ENCODE results near the gene LENG9. TPM values are rescaled to one million over a fixed set of nuclear protein-coding genes. Genes with fewer than 3 reads are reported as not detected.

LENG9 gene
- polyA plus RNA-seq, 4 donors = 8.7 to 14.1 (median 10.5) TPM

- peaks cover 0 to 9% (median 3%) of the 10 kb centered on the region in 3 donors for H3K4me1 ChIP-seq (ENCODE audit: control insufficient read depth in 3 of 3, insufficient read depth in 2 of 3, low read depth in 1 of 3, low read length in 2 of 3)
- no peak for FAIRE-seq
These were observed 9.4 kb downstream of the LENG9 start for GRCh38 chr19:54453921-54454780.

GRCh38 chr19:54452626-54453025 is 11.0 kb downstream of the LENG9 start:
- FAIRE-seq = no peak
- WGBS, 3 donors = 71 to 84% (median 75%) methylated on average over 8 to 11 of the region's 11 CpGs
- Histone ChIP-seq H3K36me3 (ENCODE audit: control insufficient read depth in 3 of 3, insufficient read depth in 2 of 3, low read depth in 1 of 3, low read length in 3 of 3) (peaks cover 32 to 69% (median 57%) of the 10 kb centered on the region in 3 donors), H3K9me3 (ENCODE audit: control insufficient read depth in 2 of 2, insufficient read depth in 1 of 2, low read depth in 1 of 2, low read length in 1 of 2) (no peaks in the 10 kb centered on the region), H3K27ac (ENCODE audit: low read depth in 1 of 3, low read length in 2 of 3) (no peak overlapping the region), H3K27me3 (ENCODE audit: control insufficient read depth in 3 of 3, insufficient read depth in 3 of 3, low read length in 3 of 3) (no peaks in the 10 kb centered on the region), H3K4me1 (ENCODE audit: control insufficient read depth in 3 of 3, insufficient read depth in 2 of 3, low read depth in 1 of 3, low read length in 2 of 3) (peaks cover 0 to 9% (median 3%) of the 10 kb centered on the region in 3 donors), H3K4me3 (ENCODE audit: low read depth in 1 of 3, low read length in 3 of 3) (no peak overlapping the region)
- DNase-seq = no peak

More at GRCh38 chr19:54453921-54454780, 9.4 kb downstream of the LENG9 start:
- Histone ChIP-seq H3K4me3 (ENCODE audit: low read depth in 1 of 3, low read length in 3 of 3) (no peak overlapping the region), H3K27me3 (ENCODE audit: control insufficient read depth in 3 of 3, insufficient read depth in 3 of 3, low read length in 3 of 3) (no peaks in the 10 kb centered on the region), H3K27ac (ENCODE audit: low read depth in 1 of 3, low read length in 2 of 3) (no peak overlapping the region), H3K9me3 (ENCODE audit: control insufficient read depth in 2 of 2, insufficient read depth in 1 of 2, low read depth in 1 of 2, low read length in 1 of 2) (no peaks in the 10 kb centered on the region), H3K36me3 (ENCODE audit: control insufficient read depth in 3 of 3, insufficient read depth in 2 of 3, low read depth in 1 of 3, low read length in 3 of 3) (peaks cover 32 to 84% (median 70%) of the 10 kb centered on the region in 3 donors)
- no peak for DNase-seq
- WGBS, 3 donors = 89 to 93% (median 93%) methylated on average over 30 to 31 of the region's 31 CpGs

GRCh38 chr19:54451997-54452396 is 11.6 kb downstream of the LENG9 start:
- H3K36me3 ChIP-seq (ENCODE audit: control insufficient read depth in 3 of 3, insufficient read depth in 2 of 3, low read depth in 1 of 3, low read length in 3 of 3) = peaks cover 32 to 63% (median 54%) of the 10 kb centered on the region in 3 donors
- H3K9me3 ChIP-seq (ENCODE audit: control insufficient read depth in 2 of 2, insufficient read depth in 1 of 2, low read depth in 1 of 2, low read length in 1 of 2) = no peaks in the 10 kb centered on the region
- H3K4me1 ChIP-seq (ENCODE audit: control insufficient read depth in 3 of 3, insufficient read depth in 2 of 3, low read depth in 1 of 3, low read length in 2 of 3) = peaks cover 2 to 14% (median 3%) of the 10 kb centered on the region in 3 donors
- no peak overlapping the region for H3K27ac ChIP-seq (ENCODE audit: low read depth in 1 of 3, low read length in 2 of 3)
- no peak for DNase-seq
- no peak for FAIRE-seq
- 87 to 90% (median 87%) methylated on average over 11 of the region's 11 CpGs for WGBS, 3 donors
- no peaks in the 10 kb centered on the region for H3K27me3 ChIP-seq (ENCODE audit: control insufficient read depth in 3 of 3, insufficient read depth in 3 of 3, low read length in 3 of 3)
- no peak overlapping the region for H3K4me3 ChIP-seq (ENCODE audit: low read depth in 1 of 3, low read length in 3 of 3)

GRCh38 chr19:54451331-54451871 is 12.2 kb downstream of the LENG9 start:
- no peaks in the 10 kb centered on the region for H3K27me3 ChIP-seq (ENCODE audit: control insufficient read depth in 3 of 3, insufficient read depth in 3 of 3, low read length in 3 of 3)
- 49 to 59% (median 57%) methylated on average over 9 of the region's 9 CpGs for WGBS, 3 donors
- no peak overlapping the region for H3K27ac ChIP-seq (ENCODE audit: low read depth in 1 of 3, low read length in 2 of 3)
- H3K4me1 ChIP-seq (ENCODE audit: control insufficient read depth in 3 of 3, insufficient read depth in 2 of 3, low read depth in 1 of 3, low read length in 2 of 3) = peaks cover 3 to 18% (median 4%) of the 10 kb centered on the region in 3 donors
- no peaks in the 10 kb centered on the region for H3K9me3 ChIP-seq (ENCODE audit: control insufficient read depth in 2 of 2, insufficient read depth in 1 of 2, low read depth in 1 of 2, low read length in 1 of 2)
- FAIRE-seq = no peak
- peaks cover 32 to 60% (median 49%) of the 10 kb centered on the region in 3 donors for H3K36me3 ChIP-seq (ENCODE audit: control insufficient read depth in 3 of 3, insufficient read depth in 2 of 3, low read depth in 1 of 3, low read length in 3 of 3)
- H3K4me3 ChIP-seq (ENCODE audit: low read depth in 1 of 3, low read length in 3 of 3) = peak overlapping the region in 1 of 3 donors; percentile 1
- no peak for DNase-seq

GRCh38 chr19:54449701-54450069 is 13.9 kb downstream of the LENG9 start:
- Histone ChIP-seq H3K4me3 (ENCODE audit: low read depth in 1 of 3, low read length in 3 of 3) (peak overlapping the region; percentile 79 to 93 (median 91)), H3K27me3 (ENCODE audit: control insufficient read depth in 3 of 3, insufficient read depth in 3 of 3, low read length in 3 of 3) (no peaks in the 10 kb centered on the region), H3K36me3 (ENCODE audit: control insufficient read depth in 3 of 3, insufficient read depth in 2 of 3, low read depth in 1 of 3, low read length in 3 of 3) (peaks cover 25 to 49% (median 34%) of the 10 kb centered on the region in 3 donors), H3K4me1 (ENCODE audit: control insufficient read depth in 3 of 3, insufficient read depth in 2 of 3, low read depth in 1 of 3, low read length in 2 of 3) (peaks cover 3 to 25% (median 9%) of the 10 kb centered on the region in 3 donors), H3K27ac (ENCODE audit: low read depth in 1 of 3, low read length in 2 of 3) (peak overlapping the region; percentile 92 to 97 (median 95)), H3K9me3 (ENCODE audit: control insufficient read depth in 2 of 2, insufficient read depth in 1 of 2, low read depth in 1 of 2, low read length in 1 of 2) (no peaks in the 10 kb centered on the region)
- FAIRE-seq (no peak), DNase-seq (no peak)
- WGBS, 3 donors = 0% methylated on average over 20 to 21 of the region's 21 CpGs

- peaks cover 19 to 43% (median 27%) of the 10 kb centered on the region in 3 donors for H3K36me3 ChIP-seq (ENCODE audit: control insufficient read depth in 3 of 3, insufficient read depth in 2 of 3, low read depth in 1 of 3, low read length in 3 of 3)
These were observed 14.5 kb downstream of the LENG9 start, which contains the start of gene LENG8 for GRCh38 chr19:54448774-54449700. TSS of gene LENG8 (plus strand) at chr19:54449199. CDS start at chr19:54451345, 2,146 bp downstream.

GRCh38 chr19:54448040-54448773 is 15.4 kb downstream of the LENG9 start:
- FAIRE-seq (no peak), DNase-seq (peak; percentile 56 to 86)
- H3K27ac ChIP-seq (ENCODE audit: low read depth in 1 of 3, low read length in 2 of 3) = peak overlapping the region; percentile 90 to 97 (median 92)
- H3K4me3 ChIP-seq (ENCODE audit: low read depth in 1 of 3, low read length in 3 of 3) = peak overlapping the region; percentile 76 to 93 (median 79)
- peaks cover 12 to 37% (median 19%) of the 10 kb centered on the region in 3 donors for H3K36me3 ChIP-seq (ENCODE audit: control insufficient read depth in 3 of 3, insufficient read depth in 2 of 3, low read depth in 1 of 3, low read length in 3 of 3)
- H3K4me1 ChIP-seq (ENCODE audit: control insufficient read depth in 3 of 3, insufficient read depth in 2 of 3, low read depth in 1 of 3, low read length in 2 of 3) = peaks cover 3 to 28% (median 9%) of the 10 kb centered on the region in 3 donors
- WGBS, 3 donors = 0 to 1% (median 1%) methylated on average over 34 of the region's 34 CpGs
- no peaks in the 10 kb centered on the region for H3K9me3 ChIP-seq (ENCODE audit: control insufficient read depth in 2 of 2, insufficient read depth in 1 of 2, low read depth in 1 of 2, low read length in 1 of 2)
- H3K27me3 ChIP-seq (ENCODE audit: control insufficient read depth in 3 of 3, insufficient read depth in 3 of 3, low read length in 3 of 3) = no peaks in the 10 kb centered on the region

More at GRCh38 chr19:54448774-54449700, 14.5 kb downstream of the LENG9 start, which contains the start of gene LENG8:
- H3K4me1 ChIP-seq (ENCODE audit: control insufficient read depth in 3 of 3, insufficient read depth in 2 of 3, low read depth in 1 of 3, low read length in 2 of 3) = peaks cover 3 to 28% (median 9%) of the 10 kb centered on the region in 3 donors
- H3K27ac ChIP-seq (ENCODE audit: low read depth in 1 of 3, low read length in 2 of 3) = peak within 1 kb of the TSS; percentile 92 to 97 (median 95)
- no peak for FAIRE-seq
- DNase-seq = peak; percentile 98 to 100
- no peaks in the 10 kb centered on the region for H3K27me3 ChIP-seq (ENCODE audit: control insufficient read depth in 3 of 3, insufficient read depth in 3 of 3, low read length in 3 of 3)
- no peaks in the 10 kb centered on the region for H3K9me3 ChIP-seq (ENCODE audit: control insufficient read depth in 2 of 2, insufficient read depth in 1 of 2, low read depth in 1 of 2, low read length in 1 of 2)
- H3K4me3 ChIP-seq (ENCODE audit: low read depth in 1 of 3, low read length in 3 of 3) = peak within 1 kb of the TSS; percentile 79 to 93 (median 91)
- 0% methylated on average over 78 to 96 of the region's 96 CpGs for WGBS, 3 donors

All from small intestine (tissue), 7 donors.